Nephron progenitor cell (in vitro differentiated cells): ENCODE results near the gene PTPRD.
"Not testable (repeated sequence)": the region's sequence is repeated elsewhere in the genome, so short reads cannot be mapped to it uniquely, and the experiment has no call there.

Experiments used
- DNase-seq: peaks from one replicate; pipeline ENCODE4 v3.0.0; 2021
- H3K27ac Mint-ChIP-seq: 2 replicates; pipeline ENCODE4 v1.8.0; 2021; ENCODE audit warnings: mild to moderate bottlenecking, moderate library complexity, mixed read lengths
- H3K27me3 Mint-ChIP-seq: 2 replicates; pipeline ENCODE4 v1.8.0; 2021; ENCODE audit warnings: mild to moderate bottlenecking, low read depth, mixed read lengths; ENCODE audit not compliant: poor library complexity
- H3K36me3 Mint-ChIP-seq: 2 replicates; pipeline ENCODE4 v1.8.0; 2021; ENCODE audit warnings: low read depth, mixed read lengths
- H3K4me1 Mint-ChIP-seq: 2 replicates; pipeline ENCODE4 v1.8.0; 2021; ENCODE audit warnings: mixed read lengths
- H3K4me3 Mint-ChIP-seq: 2 replicates; pipeline ENCODE4 v1.8.0; 2021; ENCODE audit warnings: mild to moderate bottlenecking, moderate library complexity, mixed read lengths
- H3K9me3 Mint-ChIP-seq: 2 replicates; pipeline ENCODE4 v1.8.0; 2021; ENCODE audit warnings: mild to moderate bottlenecking, moderate library complexity, mixed read lengths
- CTCF ChIP-seq: fragments of 200-600 bp; sonication (generic); IDR thresholded peaks from 2 replicates; pipeline ENCODE4 v1.5.0; 2021; ENCODE audit warnings: antibody characterized with exemption

PTPRD gene

GRCh38 chr9:9949368-9949767 lies 663.4 kb downstream of the PTPRD start:
- DNase-seq, result no peak
- Mint-ChIP-seq H3K27ac (peak overlapping the region; percentile 25), H3K27me3 (peaks cover 3% of the 10 kb centered on the region), H3K36me3 (no peaks in the 10 kb centered on the region), H3K4me3 (no peak overlapping the region), H3K4me1 (peaks cover 38% of the 10 kb centered on the region), H3K9me3 (no peaks in the 10 kb centered on the region)
- TF ChIP-seq CTCF, result no peak

- Mint-ChIP-seq H3K27ac (no peak overlapping the region), H3K9me3 (no peaks in the 10 kb centered on the region), H3K27me3 (no peaks in the 10 kb centered on the region), H3K36me3 (no peaks in the 10 kb centered on the region), H3K4me3 (no peak overlapping the region), H3K4me1 (peaks cover 41% of the 10 kb centered on the region)
- no peak for DNase-seq
- no peak for TF ChIP-seq CTCF
Measured at GRCh38 chr9:9945966-9946365, 666.8 kb downstream of the PTPRD start.

- Mint-ChIP-seq H3K4me3 (no peak overlapping the region), H3K27me3 (no peaks in the 10 kb centered on the region), H3K9me3 (no peaks in the 10 kb centered on the region), H3K36me3 (no peaks in the 10 kb centered on the region), H3K4me1 (peaks cover 18% of the 10 kb centered on the region), H3K27ac (no peak overlapping the region)
- DNase-seq, result peak; percentile 82
- peak; percentile 93 for TF ChIP-seq CTCF
Measured at GRCh38 chr9:9942764-9943424, 669.9 kb downstream of the PTPRD start.

- no peak overlapping the region for H3K27ac Mint-ChIP-seq
- DNase-seq, result no peak
- no peak overlapping the region for H3K4me3 Mint-ChIP-seq
- no peaks in the 10 kb centered on the region for H3K36me3 Mint-ChIP-seq
- no peak for TF ChIP-seq CTCF
- peaks cover 4% of the 10 kb centered on the region for H3K4me1 Mint-ChIP-seq
- no peaks in the 10 kb centered on the region for H3K9me3 Mint-ChIP-seq
- H3K27me3 Mint-ChIP-seq, result no peaks in the 10 kb centered on the region
Measured at GRCh38 chr9:9938432-9938831, 674.4 kb downstream of the PTPRD start.

GRCh38 chr9:9931464-9931863 lies 681.3 kb downstream of the PTPRD start:
- H3K4me1 Mint-ChIP-seq, H3K4me3 Mint-ChIP-seq, H3K27me3 Mint-ChIP-seq, DNase-seq, H3K27ac Mint-ChIP-seq, H3K36me3 Mint-ChIP-seq, H3K9me3 Mint-ChIP-seq: not testable (repeated sequence)

- Mint-ChIP-seq H3K4me1 (no peaks in the 10 kb centered on the region), H3K27me3 (peaks cover 8% of the 10 kb centered on the region), H3K36me3 (no peaks in the 10 kb centered on the region), H3K27ac (no peak overlapping the region), H3K4me3 (no peak overlapping the region), H3K9me3 (no peaks in the 10 kb centered on the region)
- no peak for DNase-seq
- no peak for TF ChIP-seq CTCF
Measured at GRCh38 chr9:9924376-9924775, 688.4 kb downstream of the PTPRD start.
